ENCODE measurements around the gene NFRKB.

The NFRKB gene

DNA sequence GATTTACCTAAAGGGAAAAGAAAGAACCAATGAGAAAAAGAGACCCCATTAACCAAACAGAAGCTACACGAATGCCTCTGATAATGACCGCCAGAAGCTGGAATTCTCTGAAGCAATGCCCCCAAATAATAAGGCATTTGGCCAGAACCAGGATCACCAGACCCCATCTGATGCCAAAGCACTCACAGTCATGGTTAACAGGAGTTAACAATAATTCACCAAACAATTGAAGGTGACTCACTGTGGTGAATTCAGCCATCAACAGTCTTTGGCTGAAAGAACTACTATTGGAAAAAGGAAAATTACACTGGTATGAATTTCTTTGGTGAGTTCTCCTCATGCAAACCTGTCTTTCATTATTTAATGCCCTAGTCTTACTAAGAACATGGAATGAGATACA lies 21.9 kb upstream of the NFRKB start:
- no peak overlapping the region for H3K4me3 ChIP-seq (ENCODE audit: low read length)
- no peak overlapping the region for H3K9ac ChIP-seq (ENCODE audit: low read length)
- no peaks in the 10 kb centered on the region for H3K27me3 ChIP-seq (ENCODE audit: low read depth, low read length)
- H3K79me2 ChIP-seq (ENCODE audit: low read length): no peaks in the 10 kb centered on the region
- H3K9me3 ChIP-seq (ENCODE audit: insufficient read depth, low read length): no peaks in the 10 kb centered on the region
- no peak overlapping the region for H3K27ac ChIP-seq (ENCODE audit: low read length)
- H3K4me1 ChIP-seq (ENCODE audit: low read length): no peaks in the 10 kb centered on the region
- peaks cover 6% of the 10 kb centered on the region for H3K36me3 ChIP-seq (replicated peaks; ENCODE audit: low read depth, low read length)
- TF ChIP-seq, protein P1, sequence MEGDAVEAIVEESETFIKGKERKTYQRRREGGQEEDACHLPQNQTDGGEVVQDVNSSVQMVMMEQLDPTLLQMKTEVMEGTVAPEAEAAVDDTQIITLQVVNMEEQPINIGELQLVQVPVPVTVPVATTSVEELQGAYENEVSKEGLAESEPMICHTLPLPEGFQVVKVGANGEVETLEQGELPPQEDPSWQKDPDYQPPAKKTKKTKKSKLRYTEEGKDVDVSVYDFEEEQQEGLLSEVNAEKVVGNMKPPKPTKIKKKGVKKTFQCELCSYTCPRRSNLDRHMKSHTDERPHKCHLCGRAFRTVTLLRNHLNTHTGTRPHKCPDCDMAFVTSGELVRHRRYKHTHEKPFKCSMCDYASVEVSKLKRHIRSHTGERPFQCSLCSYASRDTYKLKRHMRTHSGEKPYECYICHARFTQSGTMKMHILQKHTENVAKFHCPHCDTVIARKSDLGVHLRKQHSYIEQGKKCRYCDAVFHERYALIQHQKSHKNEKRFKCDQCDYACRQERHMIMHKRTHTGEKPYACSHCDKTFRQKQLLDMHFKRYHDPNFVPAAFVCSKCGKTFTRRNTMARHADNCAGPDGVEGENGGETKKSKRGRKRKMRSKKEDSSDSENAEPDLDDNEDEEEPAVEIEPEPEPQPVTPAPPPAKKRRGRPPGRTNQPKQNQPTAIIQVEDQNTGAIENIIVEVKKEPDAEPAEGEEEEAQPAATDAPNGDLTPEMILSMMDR (IDR thresholded peaks at IDR 0.05; ENCODE audit: low read depth, low read length): no peak
- TF ChIP-seq EZH2phosphoT487 (IDR thresholded peaks at IDR 0.05; ENCODE audit: low read depth): no peak
- no peak overlapping the region for H3K4me2 ChIP-seq (ENCODE audit: low read length)
- no peak overlapping the region for H2AFZ ChIP-seq (ENCODE audit: low read depth, low read length)
- H4K20me1 ChIP-seq (ENCODE audit: insufficient read depth, low read length): no peaks in the 10 kb centered on the region

DNA sequence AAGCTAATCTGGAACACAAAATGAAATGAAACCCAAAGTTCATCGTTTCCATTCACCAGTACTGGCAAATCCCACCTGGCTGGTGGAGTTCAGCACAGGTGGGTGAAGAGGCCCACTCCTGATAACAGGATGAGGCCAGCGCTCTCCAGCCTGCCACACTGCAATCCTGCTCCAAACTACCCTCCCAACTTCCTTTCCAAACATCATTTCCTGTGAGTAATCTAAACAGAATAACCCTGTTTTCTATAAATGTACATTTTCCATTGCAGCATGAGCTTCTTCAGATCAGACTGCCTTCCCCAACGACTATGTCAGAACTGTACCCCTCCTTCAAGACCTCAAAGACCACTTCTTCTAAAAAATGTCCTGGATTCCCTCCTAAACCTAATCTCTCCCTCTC lies 15.9 kb upstream of the NFRKB start:
- H4K20me1 ChIP-seq (ENCODE audit: insufficient read depth, low read length): no peaks in the 10 kb centered on the region

DNA sequence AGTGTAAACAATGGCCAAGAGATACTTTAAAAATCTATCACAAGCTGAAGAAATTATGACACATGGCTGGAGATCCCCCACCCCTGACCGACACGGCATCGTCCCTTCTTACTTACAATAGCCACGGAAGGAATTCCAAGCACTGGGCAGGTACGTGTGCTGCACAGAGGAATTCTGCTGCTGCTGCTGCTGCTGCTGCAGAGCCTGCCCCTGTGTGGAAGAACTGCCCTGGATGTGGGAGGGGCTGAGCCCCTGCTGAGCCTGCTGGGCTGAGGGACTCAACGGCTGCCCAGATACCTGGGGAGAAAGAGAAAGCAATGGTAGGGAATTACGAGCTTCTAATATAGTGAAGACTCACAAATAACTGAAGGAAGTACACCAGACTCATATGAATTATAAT lies 15.0 kb upstream of the NFRKB start:
- H3K9ac ChIP-seq (ENCODE audit: low read length): no peak overlapping the region
- H3K4me1 ChIP-seq (ENCODE audit: low read length): no peaks in the 10 kb centered on the region
- TF ChIP-seq, protein P1 (IDR thresholded peaks at IDR 0.05; ENCODE audit: low read depth, low read length): no peak
- no peak for TF ChIP-seq EZH2phosphoT487 (IDR thresholded peaks at IDR 0.05; ENCODE audit: low read depth)
- no peaks in the 10 kb centered on the region for H3K9me3 ChIP-seq (ENCODE audit: insufficient read depth, low read length)
- peaks cover 6% of the 10 kb centered on the region for H3K36me3 ChIP-seq (replicated peaks; ENCODE audit: low read depth, low read length)
- no peaks in the 10 kb centered on the region for H4K20me1 ChIP-seq (ENCODE audit: insufficient read depth, low read length)
- no peak overlapping the region for H2AFZ ChIP-seq (ENCODE audit: low read depth, low read length)
- no peak overlapping the region for H3K27ac ChIP-seq (ENCODE audit: low read length)
- H3K4me3 ChIP-seq (ENCODE audit: low read length): no peak overlapping the region
- H3K4me2 ChIP-seq (ENCODE audit: low read length): no peak overlapping the region
- no peaks in the 10 kb centered on the region for H3K27me3 ChIP-seq (ENCODE audit: low read depth, low read length)
- H3K79me2 ChIP-seq (ENCODE audit: low read length): no peaks in the 10 kb centered on the region

More for the DNA sequence above, 15.9 kb upstream of the NFRKB start:
- H3K4me3 ChIP-seq (ENCODE audit: low read length): no peak overlapping the region
- H3K27me3 ChIP-seq (ENCODE audit: low read depth, low read length): no peaks in the 10 kb centered on the region
- peaks cover 6% of the 10 kb centered on the region for H3K36me3 ChIP-seq (replicated peaks; ENCODE audit: low read depth, low read length)
- no peaks in the 10 kb centered on the region for H3K79me2 ChIP-seq (ENCODE audit: low read length)
- no peaks in the 10 kb centered on the region for H3K4me1 ChIP-seq (ENCODE audit: low read length)
- no peak overlapping the region for H2AFZ ChIP-seq (ENCODE audit: low read depth, low read length)
- no peak overlapping the region for H3K4me2 ChIP-seq (ENCODE audit: low read length)
- H3K9me3 ChIP-seq (ENCODE audit: insufficient read depth, low read length): no peaks in the 10 kb centered on the region
- H3K9ac ChIP-seq (ENCODE audit: low read length): no peak overlapping the region
- H3K27ac ChIP-seq (ENCODE audit: low read length): no peak overlapping the region
- TF ChIP-seq, protein P1 (IDR thresholded peaks at IDR 0.05; ENCODE audit: low read depth, low read length): no peak
- no peak for TF ChIP-seq EZH2phosphoT487 (IDR thresholded peaks at IDR 0.05; ENCODE audit: low read depth)

- Histone ChIP-seq H3K4me1 (ENCODE audit: low read length) (no peaks in the 10 kb centered on the region), H3K27ac (ENCODE audit: low read length) (no peak overlapping the region), H4K20me1 (ENCODE audit: insufficient read depth, low read length) (no peaks in the 10 kb centered on the region), H3K27me3 (ENCODE audit: low read depth, low read length) (no peaks in the 10 kb centered on the region), H2AFZ (ENCODE audit: low read depth, low read length) (no peak overlapping the region), H3K9me3 (ENCODE audit: insufficient read depth, low read length) (no peaks in the 10 kb centered on the region), H3K4me2 (ENCODE audit: low read length) (no peak overlapping the region), H3K4me3 (ENCODE audit: low read length) (no peak overlapping the region), H3K36me3 (replicated peaks; ENCODE audit: low read depth, low read length) (peaks cover 3% of the 10 kb centered on the region), H3K9ac (ENCODE audit: low read length) (no peak overlapping the region), H3K79me2 (ENCODE audit: low read length) (no peaks in the 10 kb centered on the region)
- TF ChIP-seq, protein P1 (IDR thresholded peaks at IDR 0.05; ENCODE audit: low read depth, low read length): no peak
- no peak for TF ChIP-seq EZH2phosphoT487 (IDR thresholded peaks at IDR 0.05; ENCODE audit: low read depth)
Measured at GRCh38 chr11:129905402-129905801, 10.0 kb upstream of the NFRKB start.
